ENCODE measurements around the gene GET4.
"Not testable (repeated sequence)": the region's sequence is repeated elsewhere in the genome, so short reads cannot be mapped to it uniquely, and the experiment has no call there.

The GET4 gene

GRCh38 chr7:930975-931758 lies 54.8 kb downstream of the GET4 start:
- no peak for DNase-seq (ENCODE audit: low spot score)

GRCh38 chr7:931871-932650 lies 55.7 kb downstream of the GET4 start:
- DNase-seq (ENCODE audit: low spot score): no peak

GRCh38 chr7:932651-932975 lies 56.3 kb downstream of the GET4 start:
- DNase-seq (ENCODE audit: low spot score): no peak

GRCh38 chr7:934469-935163 lies 58.3 kb downstream of the GET4 start:
- DNase-seq (ENCODE audit: low spot score): no peak

GRCh38 chr7:935164-935873 lies 59.0 kb downstream of the GET4 start:
- no peak for DNase-seq (ENCODE audit: low spot score)

GRCh38 chr7:935874-936385 lies 59.6 kb downstream of the GET4 start:
- no peak for DNase-seq (ENCODE audit: low spot score)

GRCh38 chr7:936386-937054 lies 60.2 kb downstream of the GET4 start:
- peak; percentile 69 for DNase-seq (ENCODE audit: low spot score)

- no peak for DNase-seq (ENCODE audit: low spot score)
Observed at GRCh38 chr7:937856-938484, 61.6 kb downstream of the GET4 start.

- DNase-seq (ENCODE audit: low spot score): no peak
Observed at GRCh38 chr7:938546-939185, 62.3 kb downstream of the GET4 start.

GRCh38 chr7:939843-940242 lies 63.5 kb downstream of the GET4 start:
- DNase-seq (ENCODE audit: low spot score): no peak

GRCh38 chr7:940599-941408 lies 64.5 kb downstream of the GET4 start:
- DNase-seq (ENCODE audit: low spot score): no peak

- DNase-seq (ENCODE audit: low spot score): not testable (repeated sequence)
Observed at GRCh38 chr7:943793-944192, 67.4 kb downstream of the GET4 start.

- DNase-seq (ENCODE audit: low spot score): no peak
Observed at GRCh38 chr7:944744-945143, 68.4 kb downstream of the GET4 start.

- no peak for DNase-seq (ENCODE audit: low spot score)
Observed at GRCh38 chr7:945147-945555, 68.8 kb downstream of the GET4 start.

- no peak for DNase-seq (ENCODE audit: low spot score)
Observed at GRCh38 chr7:945556-946255, 69.4 kb downstream of the GET4 start.

Measured in COLO829 (cell line).